Activated CD8-positive, alpha-beta T cell treated with anti-CD3 and anti-CD28 coated beads for 36 hours (primary cell): Measurements from ENCODE around the gene ICAM2. TPM values are rescaled to one million over a fixed set of nuclear protein-coding genes. Genes with fewer than 3 reads are reported as not detected.

Source experiments
- ATAC-seq: fragments of 200-7000 bp; cut with Tn5 transposase; one replicate; pipeline ENCODE4 v1.10.0; 2021; ENCODE audit warnings: mild to moderate bottlenecking, moderate library complexity
- CTCF ChIA-PET: fragments of 350-600 bp; sonication (Branson Sonifier 250); formaldehyde crosslinking; loops from one replicate; lab custom pipeline; 2021; ENCODE audit warnings: antibody characterized with exemption; lab: Charles Lee
- POLR2A ChIA-PET: fragments of 350-600 bp; sonication (Branson Sonifier 250); formaldehyde crosslinking; loops from one replicate; lab custom pipeline; 2021; ENCODE audit warnings: antibody characterized with exemption; lab: Charles Lee
- DNase-seq: peaks from one replicate; pipeline ENCODE4 v3.0.0-alpha.2; 2020
- H3K27ac Mint-ChIP-seq: one replicate; pipeline ENCODE4 v1.8.0; 2021; ENCODE audit warnings: mild to moderate bottlenecking, mixed read lengths
- H3K27me3 Mint-ChIP-seq: one replicate; pipeline ENCODE4 v1.8.0; 2021; ENCODE audit warnings: mixed read lengths
- H3K36me3 Mint-ChIP-seq: one replicate; pipeline ENCODE4 v1.8.0; 2021; ENCODE audit warnings: low read depth, mixed read lengths
- H3K4me1 Mint-ChIP-seq: one replicate; pipeline ENCODE4 v1.8.0; 2021; ENCODE audit warnings: low read depth, mixed read lengths
- H3K4me3 Mint-ChIP-seq: one replicate; pipeline ENCODE4 v1.8.0; 2021; ENCODE audit warnings: mild to moderate bottlenecking, moderate library complexity, mixed read lengths
- H3K9me3 Mint-ChIP-seq: one replicate; pipeline ENCODE4 v1.8.0; 2021; ENCODE audit warnings: mixed read lengths
- CTCF ChIP-seq: fragments of 200-600 bp; IDR thresholded peaks from one replicate; pipeline ENCODE4 v1.8.0; 2022; ENCODE audit warnings: antibody characterized with exemption, mild to moderate bottlenecking
- intact Hi-C: fragments of 100-400 bp; cut with micrococcal nuclease; formaldehyde crosslinking; loops from one replicate; pipeline ENCODE4 v1.10.0; 2022
- total RNA-seq, 2 experiments: library from RNA; stranded (reverse); gene quantifications; one replicate each; pipeline ENCODE4 v1.2.3, GENCODE V29; 2021

Gene ICAM2
- total RNA-seq, 2 experiments from 2014 or later: 53.3 to 53.7 TPM

GRCh38 chr17:64002658-64003525 lies 17.5 kb downstream of the ICAM2 start:
- H3K27ac Mint-ChIP-seq: no peak overlapping the region
- H3K36me3 Mint-ChIP-seq: peaks cover 10% of the 10 kb centered on the region
- CTCF ChIA-PET: interaction anchor here (1.1 to 2.0 kb wide), 2 partner anchors 12 to 22 kb away, joined by 3 to 7 read pairs; no protein-coding TSS in a partner anchor
- intact Hi-C loops: no loop called here
- no peaks in the 10 kb centered on the region for H3K9me3 Mint-ChIP-seq
- H3K4me3 Mint-ChIP-seq: no peak overlapping the region
- DNase-seq (no peak), ATAC-seq (no peak)
- H3K4me1 Mint-ChIP-seq: peaks cover 23% of the 10 kb centered on the region
- no peak for TF ChIP-seq CTCF
- POLR2A ChIA-PET: interaction anchor here (0.9 kb wide), 1 partner anchor 12 kb away, joined by 3 read pairs; no protein-coding TSS in a partner anchor
- H3K27me3 Mint-ChIP-seq: no peaks in the 10 kb centered on the region

- no peak for TF ChIP-seq CTCF
- intact Hi-C loops: no loop called here
- Mint-ChIP-seq H3K4me3 (no peak overlapping the region), H3K36me3 (peaks cover 10% of the 10 kb centered on the region), H3K9me3 (no peaks in the 10 kb centered on the region), H3K27ac (no peak overlapping the region), H3K27me3 (no peaks in the 10 kb centered on the region), H3K4me1 (peaks cover 26% of the 10 kb centered on the region)
- ChIA-PET POLR2A (interaction anchor here (0.9 to 1.3 kb wide), 3 partner anchors 11 to 18 kb away, joined by 3 to 4 read pairs (median 3); partner anchors contain the start of gene ICAM2), CTCF (interaction anchor here (1.5 to 2.0 kb wide), 2 partner anchors 11 to 23 kb away, joined by 4 to 7 read pairs; no protein-coding TSS in a partner anchor)
- no peak for ATAC-seq
- DNase-seq: no peak
Observed at GRCh38 chr17:64001763-64002529, 18.5 kb downstream of the ICAM2 start.

- H3K9me3 Mint-ChIP-seq: no peaks in the 10 kb centered on the region
- peaks cover 10% of the 10 kb centered on the region for H3K36me3 Mint-ChIP-seq
- no peaks in the 10 kb centered on the region for H3K27me3 Mint-ChIP-seq
- no peak for DNase-seq
- no peak for ATAC-seq
- intact Hi-C loops: no loop called here
- peaks cover 22% of the 10 kb centered on the region for H3K4me1 Mint-ChIP-seq
- ChIA-PET CTCF (interaction anchor here (1.5 to 2.0 kb wide), 2 partner anchors 11 to 24 kb away, joined by 4 to 7 read pairs; no protein-coding TSS in a partner anchor), POLR2A (interaction anchor here (1.1 to 1.3 kb wide), 2 partner anchors 15 to 19 kb away, joined by 3 to 4 read pairs; partner anchors contain the start of gene ICAM2)
- H3K4me3 Mint-ChIP-seq: no peak overlapping the region
- TF ChIP-seq CTCF: no peak
- H3K27ac Mint-ChIP-seq: no peak overlapping the region
Observed at GRCh38 chr17:64001091-64001579, 19.3 kb downstream of the ICAM2 start.

- ATAC-seq (no peak), DNase-seq (no peak)
- peaks cover 22% of the 10 kb centered on the region for H3K4me1 Mint-ChIP-seq
- intact Hi-C loops: no loop called here
- no peak for TF ChIP-seq CTCF
- CTCF ChIA-PET: interaction anchor here (0.9 to 1.7 kb wide), 5 partner anchors 9 to 88 kb away, joined by 3 to 5 read pairs (median 4); no protein-coding TSS in a partner anchor
- H3K27me3 Mint-ChIP-seq: no peaks in the 10 kb centered on the region
- H3K4me3 Mint-ChIP-seq: peak overlapping the region; percentile 27
- no peak overlapping the region for H3K27ac Mint-ChIP-seq
- H3K36me3 Mint-ChIP-seq: peaks cover 5% of the 10 kb centered on the region
- POLR2A ChIA-PET: interaction anchor here (0.6 to 1.2 kb wide), 4 partner anchors 14 to 29 kb away, joined by 3 to 4 read pairs (median 3); no protein-coding TSS in a partner anchor
- H3K9me3 Mint-ChIP-seq: no peaks in the 10 kb centered on the region
Observed at GRCh38 chr17:63999680-64000531, 20.5 kb downstream of the ICAM2 start.
